ENCODE data around the gene SIRT1. TPM values are rescaled to one million over a fixed set of nuclear protein-coding genes. Genes with fewer than 3 reads are reported as not detected.
"Not testable (repeated sequence)": the region's sequence is repeated elsewhere in the genome, so short reads cannot be mapped to it uniquely, and the experiment has no call there.

Gene SIRT1
- total RNA-seq, 1 donor from 2014 or later, result 17.1 TPM

DNA sequence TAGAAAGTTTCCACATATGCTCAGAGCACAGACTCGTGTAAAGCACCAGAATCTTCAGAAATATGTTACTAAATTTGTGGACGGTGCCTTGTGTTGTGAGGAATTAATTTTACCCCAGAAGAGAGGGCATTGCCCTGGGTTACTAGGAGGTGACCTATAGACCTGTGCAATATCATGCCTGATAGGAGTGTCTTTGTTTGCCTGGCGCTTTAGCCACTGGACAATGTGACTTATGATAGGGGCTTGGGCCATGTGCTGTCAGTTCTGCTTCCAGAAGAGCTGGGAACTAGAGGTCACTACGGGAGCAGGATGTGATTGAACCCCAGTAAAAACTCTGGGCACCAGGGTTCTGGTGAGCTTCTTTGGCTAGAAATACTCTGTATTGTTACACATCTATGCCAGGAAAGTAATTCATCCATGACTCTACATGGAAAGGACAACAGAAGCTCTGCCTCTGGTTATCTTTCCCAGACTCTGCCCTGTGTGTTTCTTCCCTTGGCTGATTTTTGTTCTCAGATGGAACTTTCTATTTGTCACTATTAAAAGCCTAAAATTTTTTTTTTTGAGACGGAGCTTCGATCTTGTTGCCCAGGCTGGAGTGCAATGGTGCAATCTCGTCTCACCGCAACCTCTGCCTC, 75.5 kb downstream of the SIRT1 start:
- peaks cover 20% of the 10 kb centered on the region for H3K36me3 Mint-ChIP-seq (ENCODE audit: low read depth)
- no peak overlapping the region for H3K4me3 Mint-ChIP-seq (ENCODE audit: unreplicated experiment)
- H3K9me3 Mint-ChIP-seq (ENCODE audit: low read depth), result no peaks in the 10 kb centered on the region
- no peak overlapping the region for H3K27ac Mint-ChIP-seq (ENCODE audit: unreplicated experiment)
- no peaks in the 10 kb centered on the region for H3K4me1 Mint-ChIP-seq (ENCODE audit: low read depth)
- H3K27me3 Mint-ChIP-seq (ENCODE audit: low read depth), result no peaks in the 10 kb centered on the region
- TF ChIP-seq, protein P1, sequence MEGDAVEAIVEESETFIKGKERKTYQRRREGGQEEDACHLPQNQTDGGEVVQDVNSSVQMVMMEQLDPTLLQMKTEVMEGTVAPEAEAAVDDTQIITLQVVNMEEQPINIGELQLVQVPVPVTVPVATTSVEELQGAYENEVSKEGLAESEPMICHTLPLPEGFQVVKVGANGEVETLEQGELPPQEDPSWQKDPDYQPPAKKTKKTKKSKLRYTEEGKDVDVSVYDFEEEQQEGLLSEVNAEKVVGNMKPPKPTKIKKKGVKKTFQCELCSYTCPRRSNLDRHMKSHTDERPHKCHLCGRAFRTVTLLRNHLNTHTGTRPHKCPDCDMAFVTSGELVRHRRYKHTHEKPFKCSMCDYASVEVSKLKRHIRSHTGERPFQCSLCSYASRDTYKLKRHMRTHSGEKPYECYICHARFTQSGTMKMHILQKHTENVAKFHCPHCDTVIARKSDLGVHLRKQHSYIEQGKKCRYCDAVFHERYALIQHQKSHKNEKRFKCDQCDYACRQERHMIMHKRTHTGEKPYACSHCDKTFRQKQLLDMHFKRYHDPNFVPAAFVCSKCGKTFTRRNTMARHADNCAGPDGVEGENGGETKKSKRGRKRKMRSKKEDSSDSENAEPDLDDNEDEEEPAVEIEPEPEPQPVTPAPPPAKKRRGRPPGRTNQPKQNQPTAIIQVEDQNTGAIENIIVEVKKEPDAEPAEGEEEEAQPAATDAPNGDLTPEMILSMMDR (IDR thresholded peaks at IDR 0.05), result no peak
- DNase-seq (ENCODE audit: low spot score), result no peak

DNA sequence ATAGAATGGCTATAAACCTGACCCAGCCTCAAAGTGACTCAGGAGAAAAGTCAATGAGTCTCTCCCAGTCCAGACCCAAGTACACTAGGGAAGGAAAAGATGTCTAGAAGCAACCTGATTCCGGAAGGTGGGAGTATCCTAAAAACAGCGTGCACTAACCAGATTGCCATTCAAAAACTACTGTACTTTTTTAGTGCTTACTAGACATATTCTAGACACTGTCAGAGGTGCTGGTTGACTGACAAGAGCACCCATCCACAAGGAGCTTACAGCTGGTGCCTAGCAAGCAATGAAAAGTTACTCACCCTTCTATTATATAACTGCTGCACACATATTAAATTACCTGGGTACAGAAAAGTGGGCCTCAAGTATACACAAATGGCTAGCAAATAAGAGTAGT, 81.0 kb downstream of the SIRT1 start:
- peaks cover 4% of the 10 kb centered on the region for H3K4me1 Mint-ChIP-seq (ENCODE audit: low read depth)
- H3K9me3 Mint-ChIP-seq (ENCODE audit: low read depth), result peaks cover 5% of the 10 kb centered on the region
- H3K4me3 Mint-ChIP-seq (ENCODE audit: unreplicated experiment), result no peak overlapping the region

DNA sequence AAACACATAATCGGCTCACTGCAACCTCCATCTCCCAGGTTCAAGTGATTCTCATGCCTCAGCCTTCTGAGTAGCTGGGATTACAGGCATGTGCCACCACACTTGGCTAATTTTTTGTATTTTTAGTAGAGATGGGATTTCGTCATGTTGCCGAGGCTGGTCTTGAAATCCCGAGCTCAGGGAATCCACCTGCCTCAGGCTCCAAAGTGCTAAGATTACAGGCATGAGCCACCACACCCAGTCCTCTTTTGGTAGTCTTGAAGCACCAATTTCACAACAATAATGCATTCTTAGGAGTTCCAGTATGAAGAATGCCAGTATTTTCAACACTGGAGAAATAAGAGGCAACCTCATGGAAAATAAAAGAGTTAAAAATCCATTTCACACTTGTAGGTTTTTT, 81.6 kb downstream of the SIRT1 start:
- H3K4me3 Mint-ChIP-seq (ENCODE audit: unreplicated experiment); H3K27me3 Mint-ChIP-seq (ENCODE audit: low read depth); H3K27ac Mint-ChIP-seq (ENCODE audit: unreplicated experiment); H3K9me3 Mint-ChIP-seq (ENCODE audit: low read depth); H3K4me1 Mint-ChIP-seq (ENCODE audit: low read depth); DNase-seq (ENCODE audit: low spot score): not testable (repeated sequence)
- peaks cover 31% of the 10 kb centered on the region for H3K36me3 Mint-ChIP-seq (ENCODE audit: low read depth)

More for the DNA sequence above, 81.0 kb downstream of the SIRT1 start:
- TF ChIP-seq, protein P1 (IDR thresholded peaks at IDR 0.05), result no peak
- H3K36me3 Mint-ChIP-seq (ENCODE audit: low read depth), result peaks cover 31% of the 10 kb centered on the region
- DNase-seq (ENCODE audit: low spot score), result no peak
- H3K27me3 Mint-ChIP-seq (ENCODE audit: low read depth), result no peaks in the 10 kb centered on the region
- H3K27ac Mint-ChIP-seq (ENCODE audit: unreplicated experiment), result no peak overlapping the region

Other genes with a start within 250 kb of the SIRT1 start
- gene CTNNA3, start 188.5 kb upstream of the SIRT1 start, total RNA-seq, result 0.64 to 1.5 TPM (median 0.92 TPM) in 3 replicates
- 4.5 to 10.2 TPM (median 5.0 TPM) in 3 replicates for gene DNAJC12, start 46.5 kb upstream of the SIRT1 start, total RNA-seq
- gene HERC4, start 190.6 kb downstream of the SIRT1 start, total RNA-seq, result 41.6 to 55.0 TPM (median 42.5 TPM) in 3 replicates
- 0.08 to 1.5 TPM (median 0.10 TPM) in 3 replicates for gene MYPN, start 224.8 kb downstream of the SIRT1 start, total RNA-seq